Measurements from ENCODE around the gene SCN2A. TPM values are rescaled to one million over a fixed set of nuclear protein-coding genes. Genes with fewer than 3 reads are reported as not detected.
"Not testable (repeated sequence)": the region's sequence is repeated elsewhere in the genome, so short reads cannot be mapped to it uniquely, and the experiment has no call there.

The SCN2A gene
- total RNA-seq, 1 experiment from 2014 or later, result not detected

DNA sequence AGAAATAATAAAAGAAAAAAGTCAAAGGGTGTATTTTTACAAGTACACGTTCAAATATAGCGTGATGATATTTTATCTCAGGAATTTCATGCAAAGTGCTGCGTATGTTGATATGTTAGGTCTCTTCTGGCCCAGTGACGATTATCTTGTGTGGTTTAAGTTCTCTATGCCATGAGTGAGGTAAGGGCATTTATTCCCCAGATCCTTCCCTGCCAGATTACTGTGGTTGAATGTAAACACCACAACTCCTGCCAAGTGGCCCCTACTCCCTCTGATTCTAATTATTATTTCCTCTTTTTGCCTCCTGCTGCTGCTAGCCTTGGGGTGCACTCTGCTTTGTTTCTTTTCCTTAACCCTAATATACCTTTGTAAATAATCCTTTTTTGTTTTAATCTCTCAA is 12.2 kb downstream of the SCN2A start:
- H3K9me3 ChIP-seq, result no peaks in the 10 kb centered on the region

DNA sequence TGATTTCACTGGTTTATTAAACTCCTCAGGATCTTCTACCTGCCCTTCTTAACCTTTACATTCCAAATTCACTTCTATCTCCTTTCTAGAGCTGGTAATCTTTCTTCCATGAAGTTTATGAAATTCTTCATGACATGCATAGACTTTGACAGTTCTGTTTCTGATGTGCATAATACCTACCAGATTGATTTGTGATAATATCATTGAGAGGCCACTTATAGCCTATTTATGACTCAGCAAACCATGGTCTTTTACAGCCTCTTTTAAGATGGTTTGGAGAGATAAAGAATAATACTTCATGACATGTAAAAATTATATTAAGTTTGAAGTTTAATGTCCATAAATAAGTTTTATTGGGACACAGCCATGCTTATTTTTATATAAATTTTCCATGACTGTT is 14.0 kb downstream of the SCN2A start:
- Mint-ChIP-seq H3K4me1 (ENCODE audit: low read depth, unreplicated experiment) (no peaks in the 10 kb centered on the region), H3K4me3 (ENCODE audit: unreplicated experiment) (no peak overlapping the region)
- CTCF ChIA-PET, result no interaction called here

More for the DNA sequence above, 12.2 kb downstream of the SCN2A start:
- TF ChIP-seq, protein P1, sequence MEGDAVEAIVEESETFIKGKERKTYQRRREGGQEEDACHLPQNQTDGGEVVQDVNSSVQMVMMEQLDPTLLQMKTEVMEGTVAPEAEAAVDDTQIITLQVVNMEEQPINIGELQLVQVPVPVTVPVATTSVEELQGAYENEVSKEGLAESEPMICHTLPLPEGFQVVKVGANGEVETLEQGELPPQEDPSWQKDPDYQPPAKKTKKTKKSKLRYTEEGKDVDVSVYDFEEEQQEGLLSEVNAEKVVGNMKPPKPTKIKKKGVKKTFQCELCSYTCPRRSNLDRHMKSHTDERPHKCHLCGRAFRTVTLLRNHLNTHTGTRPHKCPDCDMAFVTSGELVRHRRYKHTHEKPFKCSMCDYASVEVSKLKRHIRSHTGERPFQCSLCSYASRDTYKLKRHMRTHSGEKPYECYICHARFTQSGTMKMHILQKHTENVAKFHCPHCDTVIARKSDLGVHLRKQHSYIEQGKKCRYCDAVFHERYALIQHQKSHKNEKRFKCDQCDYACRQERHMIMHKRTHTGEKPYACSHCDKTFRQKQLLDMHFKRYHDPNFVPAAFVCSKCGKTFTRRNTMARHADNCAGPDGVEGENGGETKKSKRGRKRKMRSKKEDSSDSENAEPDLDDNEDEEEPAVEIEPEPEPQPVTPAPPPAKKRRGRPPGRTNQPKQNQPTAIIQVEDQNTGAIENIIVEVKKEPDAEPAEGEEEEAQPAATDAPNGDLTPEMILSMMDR (IDR thresholded peaks at IDR 0.05; ENCODE audit: insufficient read depth in 1 of 2, low read depth in 1 of 2, low read length in 1 of 2, severe bottlenecking in 1 of 2, unreplicated experiment in 1 of 2), result no peak
- Mint-ChIP-seq H3K4me1 (ENCODE audit: low read depth, unreplicated experiment) (no peaks in the 10 kb centered on the region), H3K36me3 (ENCODE audit: insufficient read depth, unreplicated experiment) (no peaks in the 10 kb centered on the region), H3K27me3 (ENCODE audit: insufficient read depth, unreplicated experiment) (peaks cover 7% of the 10 kb centered on the region), H3K27ac (ENCODE audit: unreplicated experiment) (no peak overlapping the region), H3K9me3 (ENCODE audit: unreplicated experiment) (no peaks in the 10 kb centered on the region), H3K4me3 (ENCODE audit: unreplicated experiment) (no peak overlapping the region)
- CTCF ChIA-PET, result no interaction called here
- no peaks in the 10 kb centered on the region for H3K36me3 ChIP-seq (ENCODE audit: control insufficient read depth, insufficient read depth, low read length)
- no peak overlapping the region for H3K4me3 ChIP-seq (ENCODE audit: low read depth, low read length)
- no peak for DNase-seq
- H3K4me1 ChIP-seq, result no peaks in the 10 kb centered on the region
- H3K27me3 ChIP-seq (replicated peaks; ENCODE audit: control insufficient read depth, insufficient read depth, low read length), result no peaks in the 10 kb centered on the region
- intact Hi-C loops (cut with micrococcal nuclease; ENCODE audit: unreplicated experiment), result no loop called here
- POLR2A ChIA-PET, result no interaction called here
- BruUV-seq (replicated peaks), result no TSS peak

GRCh38 chr2:165256618-165257017 is 17.4 kb downstream of the SCN2A start:
- Histone ChIP-seq H3K9me3 (no peaks in the 10 kb centered on the region), H3K4me3 (ENCODE audit: low read depth, low read length) (no peak overlapping the region), H3K4me1 (no peaks in the 10 kb centered on the region), H3K36me3 (ENCODE audit: control insufficient read depth, insufficient read depth, low read length) (no peaks in the 10 kb centered on the region), H3K27me3 (replicated peaks; ENCODE audit: control insufficient read depth, insufficient read depth, low read length) (no peaks in the 10 kb centered on the region)
- ChIA-PET POLR2A (no interaction called here), CTCF (no interaction called here)
- BruUV-seq (replicated peaks), result no TSS peak
- peaks cover 2% of the 10 kb centered on the region for H3K27me3 Mint-ChIP-seq (ENCODE audit: insufficient read depth, unreplicated experiment)
- H3K4me1 Mint-ChIP-seq (ENCODE audit: low read depth, unreplicated experiment), result no peaks in the 10 kb centered on the region
- H3K4me3 Mint-ChIP-seq (ENCODE audit: unreplicated experiment), result no peak overlapping the region
- no peaks in the 10 kb centered on the region for H3K9me3 Mint-ChIP-seq (ENCODE audit: unreplicated experiment)
- intact Hi-C loops (cut with micrococcal nuclease; ENCODE audit: unreplicated experiment), result no loop called here
- H3K36me3 Mint-ChIP-seq (ENCODE audit: insufficient read depth, unreplicated experiment), result no peaks in the 10 kb centered on the region
- DNase-seq, result no peak
- TF ChIP-seq, protein P1 (IDR thresholded peaks at IDR 0.05; ENCODE audit: insufficient read depth in 1 of 2, low read depth in 1 of 2, low read length in 1 of 2, severe bottlenecking in 1 of 2, unreplicated experiment in 1 of 2), result no peak
- H3K27ac Mint-ChIP-seq (ENCODE audit: unreplicated experiment), result no peak overlapping the region

More for the DNA sequence above, 14.0 kb downstream of the SCN2A start:
- H3K9me3 Mint-ChIP-seq (ENCODE audit: unreplicated experiment), result no peaks in the 10 kb centered on the region
- intact Hi-C loops (cut with micrococcal nuclease; ENCODE audit: unreplicated experiment), result no loop called here
- no peak for DNase-seq
- H3K36me3 Mint-ChIP-seq (ENCODE audit: insufficient read depth, unreplicated experiment), result no peaks in the 10 kb centered on the region
- no peak overlapping the region for H3K4me3 ChIP-seq (ENCODE audit: low read depth, low read length)
- no peak overlapping the region for H3K27ac Mint-ChIP-seq (ENCODE audit: unreplicated experiment)
- peaks cover 7% of the 10 kb centered on the region for H3K27me3 Mint-ChIP-seq (ENCODE audit: insufficient read depth, unreplicated experiment)
- TF ChIP-seq, protein P1 (IDR thresholded peaks at IDR 0.05; ENCODE audit: insufficient read depth in 1 of 2, low read depth in 1 of 2, low read length in 1 of 2, severe bottlenecking in 1 of 2, unreplicated experiment in 1 of 2), result no peak
- BruUV-seq (replicated peaks), result no TSS peak
- POLR2A ChIA-PET, result no interaction called here
- no peaks in the 10 kb centered on the region for H3K4me1 ChIP-seq
- no peaks in the 10 kb centered on the region for H3K36me3 ChIP-seq (ENCODE audit: control insufficient read depth, insufficient read depth, low read length)
- H3K9me3 ChIP-seq, result no peaks in the 10 kb centered on the region
- no peaks in the 10 kb centered on the region for H3K27me3 ChIP-seq (replicated peaks; ENCODE audit: control insufficient read depth, insufficient read depth, low read length)

DNA sequence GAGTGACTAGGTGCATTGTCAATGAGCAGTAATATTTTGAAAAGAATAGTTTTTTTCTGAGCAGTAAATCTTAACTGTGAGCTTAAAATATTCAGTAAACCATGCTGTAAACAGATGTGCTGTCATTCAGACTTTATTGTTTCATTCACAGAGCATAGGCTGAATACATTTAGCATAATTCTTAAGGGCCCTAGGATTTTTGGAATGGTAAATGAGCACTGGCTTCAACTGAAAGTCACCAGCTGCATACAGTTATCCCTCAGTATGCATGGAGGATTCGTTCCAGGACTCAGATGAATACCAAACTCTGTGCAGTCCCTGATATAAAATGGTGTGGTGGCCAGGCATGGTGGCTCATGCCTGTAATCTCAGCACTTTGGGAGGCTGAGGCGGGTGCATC is 21.1 kb downstream of the SCN2A start:
- H3K36me3 ChIP-seq (ENCODE audit: control insufficient read depth, insufficient read depth, low read length); DNase-seq; H3K9me3 ChIP-seq; H3K27me3 Mint-ChIP-seq (ENCODE audit: insufficient read depth, unreplicated experiment); intact Hi-C loops (cut with micrococcal nuclease; ENCODE audit: unreplicated experiment); H3K4me3 ChIP-seq (ENCODE audit: low read depth, low read length); H3K9me3 Mint-ChIP-seq (ENCODE audit: unreplicated experiment); H3K36me3 Mint-ChIP-seq (ENCODE audit: insufficient read depth, unreplicated experiment); CTCF ChIA-PET; H3K4me1 ChIP-seq; BruUV-seq (replicated peaks); H3K27me3 ChIP-seq (replicated peaks; ENCODE audit: control insufficient read depth, insufficient read depth, low read length); H3K4me1 Mint-ChIP-seq (ENCODE audit: low read depth, unreplicated experiment); POLR2A ChIA-PET; H3K27ac Mint-ChIP-seq (ENCODE audit: unreplicated experiment); H3K4me3 Mint-ChIP-seq (ENCODE audit: unreplicated experiment): not testable (repeated sequence)

Data from Caco-2 (cell line).